Measurements from ENCODE around the gene PHACTR1.

GRCh38 chr6:13098006-13098405 lies 381.4 kb downstream of the PHACTR1 start:
- TF ChIP-seq CTCF (IDR thresholded peaks at IDR 0.05; ENCODE audit: low read depth, low read length): no peak
- no peak for TF ChIP-seq EZH2phosphoT487 (IDR thresholded peaks at IDR 0.05; ENCODE audit: low read depth)

All from OCI-LY3 (cell line).